C4-2B (cell line): ENCODE results near the gene OR6N1.

Experiments used
- CTCF ChIP-seq: fragments of 450-650 bp; conservative IDR thresholded peaks from 2 replicates; pipeline ENCODE4 v1.5.1; 2017; ENCODE audit warnings: mild to moderate bottlenecking
- ZFX ChIP-seq: fragments of 450-650 bp; IDR thresholded peaks from 2 replicates; pipeline ENCODE4 v1.6.1; 2017

GRCh38 chr1:158810311-158810710, 38.3 kb upstream of the OR6N1 start:
- TF ChIP-seq CTCF (no peak), ZFX (no peak)
